Naive B cell (primary cell): ENCODE data around the gene TPCN2. TPM values are rescaled to one million over a fixed set of nuclear protein-coding genes. Genes with fewer than 3 reads are reported as not detected.

ENCODE experiments used
- ATAC-seq, 2 donors: fragments of 150-1000 bp; cut with Tn5 transposase; 2 replicates each; pipeline ENCODE4 v1.10.0; 2021; ENCODE audit warnings: low read depth in 2 of 2, mild to moderate bottlenecking in 2 of 2, moderate library complexity in 2 of 2
- DNase-seq: peaks from one replicate; pipeline ENCODE4 v3.0.0; 2022
- H3K27ac Mint-ChIP-seq, 6 donors: one replicate each; pipeline ENCODE4 v1.8.0; 2020 to 2022; ENCODE audit warnings: mild to moderate bottlenecking in 6 of 6, mixed read lengths in 6 of 6, moderate library complexity in 5 of 6, inconsistent platforms in 2 of 6
- H3K27me3 Mint-ChIP-seq, 3 donors: one replicate each; pipeline ENCODE4 v1.8.0; 2021 to 2022; ENCODE audit warnings: mixed read lengths in 3 of 3, mild to moderate bottlenecking in 1 of 3
- H3K36me3 Mint-ChIP-seq, 2 donors: one replicate each; pipeline ENCODE4 v1.8.0; 2020 to 2022; ENCODE audit warnings: mixed read lengths in 2 of 2, inconsistent platforms in 1 of 2, mild to moderate bottlenecking in 1 of 2
- H3K4me1 Mint-ChIP-seq, 3 donors: one replicate each; pipeline ENCODE4 v1.8.0; 2020 to 2022; ENCODE audit warnings: mixed read lengths in 3 of 3, inconsistent platforms in 1 of 3, mild to moderate bottlenecking in 1 of 3, moderate library complexity in 1 of 3
- H3K4me3 Mint-ChIP-seq, 8 donors: one replicate each; pipeline ENCODE4 v1.8.0; 2020 to 2022; ENCODE audit warnings: mild to moderate bottlenecking in 8 of 8, mixed read lengths in 8 of 8, moderate library complexity in 8 of 8, inconsistent platforms in 2 of 8
- H3K9me3 Mint-ChIP-seq, 7 donors: one replicate each; pipeline ENCODE4 v1.8.0; 2020 to 2022; ENCODE audit warnings: mixed read lengths in 7 of 7, mild to moderate bottlenecking in 5 of 7, inconsistent platforms in 2 of 7, moderate library complexity in 1 of 7
- polyA plus RNA-seq, 6 donors: library from polyadenylated mRNA; unstranded; fragments of 300-500 nt; fragmentation: Illumina TruSeq; gene quantifications; one replicate each; pipeline ENCODE4 v1.2.3, GENCODE V29; 2021; ENCODE audit warnings: low read depth in 6 of 6

Gene TPCN2
- polyA plus RNA-seq, 6 donors from 2014 or later = 4.8 to 12.5 (median 6.9) TPM

GRCh38 chr11:69159150-69159852 is 110.6 kb downstream of the TPCN2 start:
- H3K4me3 Mint-ChIP-seq = no peak overlapping the region
- DNase-seq (no peak), ATAC-seq (no peak)
- peaks cover 4 to 8% of the 10 kb centered on the region in 2 donors for H3K36me3 Mint-ChIP-seq
- H3K4me1 Mint-ChIP-seq = peaks cover 0 to 3% (median 0%) of the 10 kb centered on the region in 3 donors
- H3K9me3 Mint-ChIP-seq = peaks cover 0 to 20% (median 10%) of the 10 kb centered on the region in 7 donors
- no peak overlapping the region for H3K27ac Mint-ChIP-seq
- H3K27me3 Mint-ChIP-seq = peaks cover 16 to 21% (median 18%) of the 10 kb centered on the region in 3 donors

DNA sequence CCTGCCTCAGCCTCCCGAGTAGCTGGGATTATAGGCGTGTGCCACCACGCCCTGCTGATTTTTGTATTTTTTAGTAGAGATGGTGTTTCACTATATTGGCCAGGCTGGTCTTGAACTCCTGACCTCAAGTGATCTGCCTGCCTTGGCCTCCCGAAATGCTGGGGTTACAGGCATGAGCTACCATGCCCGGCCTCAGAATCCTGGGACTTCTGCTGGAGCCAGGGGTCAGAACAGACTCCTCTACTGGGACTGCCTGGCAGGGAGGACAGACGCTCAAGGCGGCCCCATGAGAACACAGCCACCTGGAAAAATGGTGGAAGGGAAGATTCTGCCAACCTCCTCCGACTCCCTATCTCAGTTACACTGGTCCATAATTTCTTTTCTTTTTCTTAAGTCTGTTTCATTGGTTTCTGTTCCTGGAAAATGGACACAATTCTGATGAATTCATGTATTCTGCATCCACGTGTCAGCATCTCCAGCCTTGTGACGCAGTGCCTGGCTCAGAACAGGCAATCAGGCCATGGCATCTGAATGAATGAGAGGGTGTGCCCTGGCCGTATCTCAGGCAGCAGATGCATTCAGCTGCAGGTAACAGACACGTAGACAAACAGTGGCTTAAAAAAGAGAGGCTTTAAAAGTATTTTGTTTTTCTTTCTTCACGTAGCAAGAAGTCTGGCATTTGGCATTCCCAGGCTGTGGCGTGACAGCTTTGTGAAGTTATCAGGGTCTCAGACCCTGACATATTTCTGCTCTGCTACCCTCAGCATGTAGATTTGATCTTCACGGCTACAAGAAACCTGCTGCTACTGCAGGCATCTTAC is 111.8 kb downstream of the TPCN2 start:
- Mint-ChIP-seq H3K4me1 (peaks cover 0 to 3% (median 2%) of the 10 kb centered on the region in 3 donors), H3K9me3 (peaks cover 2 to 22% (median 11%) of the 10 kb centered on the region in 7 donors)

GRCh38 chr11:69161117-69161407 is 112.3 kb downstream of the TPCN2 start:
- DNase-seq (no peak), ATAC-seq (no peak)
- H3K27ac Mint-ChIP-seq = no peak overlapping the region
- H3K4me3 Mint-ChIP-seq = no peak overlapping the region
- H3K27me3 Mint-ChIP-seq = peaks cover 21 to 33% (median 25%) of the 10 kb centered on the region in 3 donors
- peaks cover 0 to 3% (median 0%) of the 10 kb centered on the region in 3 donors for H3K4me1 Mint-ChIP-seq
- H3K36me3 Mint-ChIP-seq = peaks cover 4 to 15% of the 10 kb centered on the region in 2 donors
- peaks cover 2 to 22% (median 11%) of the 10 kb centered on the region in 7 donors for H3K9me3 Mint-ChIP-seq

More for the DNA sequence above, 111.8 kb downstream of the TPCN2 start:
- H3K27me3 Mint-ChIP-seq = peaks cover 21 to 30% (median 23%) of the 10 kb centered on the region in 3 donors
- no peak overlapping the region for H3K4me3 Mint-ChIP-seq
- DNase-seq (no peak), ATAC-seq (no peak)
- H3K36me3 Mint-ChIP-seq = peaks cover 4 to 13% of the 10 kb centered on the region in 2 donors
- peak overlapping the region in 1 of 6 donors; percentile 57 for H3K27ac Mint-ChIP-seq

- DNase-seq = no peak
Observed at GRCh38 chr11:69162505-69162904, 113.8 kb downstream of the TPCN2 start.

GRCh38 chr11:69163842-69164241 is 115.1 kb downstream of the TPCN2 start:
- Mint-ChIP-seq H3K36me3 (peaks cover 4 to 15% of the 10 kb centered on the region in 2 donors), H3K4me3 (no peak overlapping the region), H3K4me1 (peaks cover 0 to 8% (median 3%) of the 10 kb centered on the region in 3 donors), H3K27me3 (peaks cover 31 to 35% (median 33%) of the 10 kb centered on the region in 3 donors), H3K9me3 (peaks cover 2 to 22% (median 11%) of the 10 kb centered on the region in 7 donors), H3K27ac (peak overlapping the region in 1 of 6 donors; percentile 40)
- ATAC-seq = no peak
- DNase-seq = no peak

More at GRCh38 chr11:69162505-69162904, 113.8 kb downstream of the TPCN2 start:
- Mint-ChIP-seq H3K36me3 (peaks cover 4 to 15% of the 10 kb centered on the region in 2 donors), H3K27me3 (peaks cover 29 to 33% (median 29%) of the 10 kb centered on the region in 3 donors), H3K4me1 (peaks cover 0 to 8% (median 3%) of the 10 kb centered on the region in 3 donors), H3K9me3 (peaks cover 2 to 22% (median 11%) of the 10 kb centered on the region in 7 donors), H3K27ac (no peak overlapping the region), H3K4me3 (no peak overlapping the region)
- no peak for ATAC-seq

DNA sequence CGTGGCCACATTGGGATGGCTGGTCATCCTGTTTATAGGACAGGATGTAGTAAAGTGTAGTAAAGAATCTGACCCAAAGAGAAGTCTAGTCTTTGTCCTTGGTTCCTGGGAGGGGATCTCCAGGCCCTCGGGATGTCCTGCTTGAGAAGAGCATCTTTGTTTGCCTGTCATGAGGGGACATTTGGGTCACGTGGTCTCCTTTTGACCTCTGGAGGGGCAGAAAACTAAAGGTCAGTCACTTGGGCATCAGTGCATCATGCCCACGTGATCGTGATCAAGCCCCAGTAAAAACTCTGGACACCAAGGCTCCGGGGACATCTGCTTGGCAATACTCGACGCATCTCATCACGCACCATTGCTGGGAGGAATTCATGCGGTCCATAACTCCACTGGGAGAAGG is 116.1 kb downstream of the TPCN2 start:
- H3K27me3 Mint-ChIP-seq = peaks cover 33 to 38% (median 35%) of the 10 kb centered on the region in 3 donors
- H3K4me3 Mint-ChIP-seq = no peak overlapping the region
- peaks cover 2 to 22% (median 11%) of the 10 kb centered on the region in 7 donors for H3K9me3 Mint-ChIP-seq
- DNase-seq (no peak), ATAC-seq (no peak)
- H3K27ac Mint-ChIP-seq = no peak overlapping the region
- H3K4me1 Mint-ChIP-seq = peaks cover 0 to 8% (median 3%) of the 10 kb centered on the region in 3 donors
- peaks cover 4 to 15% of the 10 kb centered on the region in 2 donors for H3K36me3 Mint-ChIP-seq

DNA sequence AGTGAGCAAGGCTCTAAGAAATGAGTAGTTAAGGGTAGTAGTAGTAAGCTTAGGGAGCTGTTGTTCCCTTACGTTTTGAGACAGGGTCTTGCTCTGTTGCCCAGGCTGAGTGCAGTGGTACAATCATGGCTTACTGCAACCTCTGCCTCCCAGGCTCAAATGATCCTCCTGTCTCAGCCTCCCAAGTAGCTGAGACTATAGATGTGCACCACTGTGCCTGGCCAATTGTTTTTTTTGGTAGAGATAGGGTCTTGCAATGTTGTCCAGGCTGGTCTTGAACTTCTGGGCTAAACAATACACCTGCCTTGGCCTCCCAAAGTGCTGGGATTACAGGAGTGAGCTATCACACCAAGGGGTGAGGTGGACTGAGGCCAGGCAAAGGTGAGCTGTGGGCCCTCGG is 117.0 kb downstream of the TPCN2 start:
- Mint-ChIP-seq H3K9me3 (peaks cover 4 to 22% (median 11%) of the 10 kb centered on the region in 7 donors), H3K4me1 (peaks cover 0 to 8% (median 3%) of the 10 kb centered on the region in 3 donors), H3K27ac (no peak overlapping the region), H3K27me3 (peaks cover 32 to 39% (median 35%) of the 10 kb centered on the region in 3 donors), H3K36me3 (peaks cover 4 to 15% of the 10 kb centered on the region in 2 donors), H3K4me3 (no peak overlapping the region)
- no peak for DNase-seq
- ATAC-seq = no peak

DNA sequence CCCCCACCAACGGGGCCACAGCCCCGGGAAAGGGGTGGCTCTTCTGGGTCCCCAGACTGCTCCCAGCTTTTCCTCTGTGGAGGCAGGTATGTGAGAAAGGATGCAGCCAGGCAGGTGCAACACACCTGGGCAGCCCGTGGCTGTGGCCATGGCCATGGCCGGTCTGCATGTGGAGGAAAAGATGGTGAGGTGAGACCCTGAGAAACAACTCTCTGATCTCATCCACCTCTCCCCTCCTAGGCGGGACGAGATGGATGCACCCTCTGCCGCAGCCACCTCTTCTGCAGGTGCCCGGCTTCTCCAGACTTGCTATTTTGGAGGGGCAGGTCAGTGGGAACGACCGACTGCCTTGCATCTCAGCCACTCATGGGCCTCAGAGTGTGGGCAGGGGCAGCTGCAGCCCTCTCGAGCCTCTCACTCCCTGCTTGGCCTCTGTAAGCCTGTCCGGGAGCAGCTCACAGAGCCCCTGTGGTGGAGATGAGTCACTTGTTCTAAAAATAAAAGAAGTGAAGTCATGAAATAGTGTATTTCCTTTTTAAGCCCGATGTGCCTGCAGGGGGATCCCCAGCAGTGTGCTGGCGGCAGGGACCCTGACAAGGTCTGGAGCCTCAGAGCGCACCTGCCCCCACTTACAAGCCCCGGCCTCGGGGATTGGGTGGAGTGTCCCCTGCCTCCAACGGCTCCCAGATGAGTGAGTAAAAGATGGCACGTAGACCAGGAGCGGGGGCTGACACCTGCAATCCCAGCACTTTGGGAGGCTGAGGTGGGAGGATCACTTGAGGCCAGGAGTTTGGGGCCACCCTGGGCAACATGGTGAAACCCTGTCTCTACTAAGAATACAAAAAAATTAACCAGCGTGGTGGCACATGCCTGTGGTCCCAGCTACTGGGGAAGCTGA is 117.7 kb downstream of the TPCN2 start:
- peaks cover 4 to 15% of the 10 kb centered on the region in 2 donors for H3K36me3 Mint-ChIP-seq
- peak; percentile 39 to 66 for ATAC-seq
- H3K4me3 Mint-ChIP-seq = no peak overlapping the region
- H3K4me1 Mint-ChIP-seq = peaks cover 0 to 8% (median 3%) of the 10 kb centered on the region in 3 donors
- DNase-seq = no peak
- H3K27ac Mint-ChIP-seq = peak overlapping the region in 2 of 6 donors; percentile 28 to 83
- H3K9me3 Mint-ChIP-seq = peaks cover 5 to 22% (median 11%) of the 10 kb centered on the region in 7 donors
- peaks cover 25 to 39% (median 32%) of the 10 kb centered on the region in 3 donors for H3K27me3 Mint-ChIP-seq

DNA sequence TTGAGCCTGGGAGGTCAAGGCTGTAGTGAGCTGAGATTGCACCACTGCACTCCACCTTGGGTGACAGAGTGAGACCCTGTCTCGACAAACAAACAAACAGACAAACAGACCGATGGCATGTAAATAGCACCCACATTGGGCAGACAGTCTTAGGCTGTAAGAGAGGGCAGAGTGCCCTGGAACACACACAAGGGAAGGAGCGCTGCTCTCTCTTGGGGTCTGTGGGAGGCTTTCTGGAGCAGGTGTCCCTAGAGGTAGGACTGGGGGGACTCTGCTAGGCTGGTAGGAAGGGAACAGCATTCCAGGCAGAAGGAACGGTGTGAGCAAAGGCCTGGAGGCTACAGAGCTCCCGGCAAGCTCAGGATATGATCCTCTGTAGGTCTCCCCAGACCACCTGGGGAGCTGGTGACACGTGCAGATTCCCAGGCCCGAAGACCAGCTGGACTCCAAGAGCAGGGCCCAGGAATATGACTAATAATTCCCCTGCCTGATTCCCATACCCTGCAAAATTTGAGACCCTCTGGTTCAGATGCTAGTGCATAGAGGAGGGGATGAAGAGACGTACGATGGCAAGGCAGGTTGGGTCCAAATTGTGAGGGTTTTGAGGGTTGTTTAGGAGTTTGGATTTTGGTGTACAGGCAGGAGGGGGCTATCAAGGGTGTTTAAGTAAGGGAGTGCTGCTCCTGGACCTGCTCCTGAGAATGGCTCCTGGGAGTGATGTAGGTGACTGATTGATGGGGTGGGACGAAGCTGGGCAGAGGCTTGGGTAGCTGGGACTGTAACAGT is 118.6 kb downstream of the TPCN2 start:
- Mint-ChIP-seq H3K27ac (peak overlapping the region in 3 of 6 donors; percentile 2 to 79 (median 5)), H3K4me3 (no peak overlapping the region)
- ATAC-seq = no peak

DNA sequence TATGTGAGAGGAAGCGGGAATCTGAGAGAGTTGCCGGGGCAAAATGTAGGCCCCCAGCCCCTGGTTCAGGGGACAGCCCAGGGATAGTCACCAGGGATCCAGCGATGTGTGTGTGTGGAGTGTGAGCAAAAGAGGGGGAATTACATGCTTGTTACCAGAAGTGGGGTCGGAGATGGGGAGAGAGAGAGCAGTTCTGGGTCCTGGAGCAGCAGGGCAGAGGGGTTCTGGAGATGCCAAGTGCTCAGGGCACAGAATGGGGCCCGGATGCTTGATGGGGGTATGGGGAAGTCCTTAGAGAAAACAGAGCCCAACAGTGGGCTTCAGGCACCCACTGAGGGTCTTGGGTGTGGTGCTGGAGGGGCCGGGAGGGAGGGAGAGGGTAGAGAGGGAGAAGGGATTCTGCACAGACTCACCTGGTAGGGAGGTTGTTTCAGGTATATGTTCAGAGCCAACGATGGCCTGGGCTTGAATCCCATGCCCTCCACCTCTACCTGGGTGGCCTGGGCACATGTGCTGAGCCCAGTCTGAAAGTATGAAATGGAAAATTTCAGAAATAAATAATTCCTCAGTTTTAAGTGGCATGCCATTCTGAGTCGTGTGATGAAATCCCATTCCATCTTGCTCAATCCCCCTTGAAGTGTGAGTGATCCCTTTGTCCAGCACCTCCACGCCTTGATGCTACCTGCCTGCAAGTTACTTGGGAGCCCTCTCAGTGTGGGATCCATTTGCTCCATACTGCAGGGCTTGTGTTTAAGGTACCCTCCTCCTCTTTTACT is 119.4 kb downstream of the TPCN2 start:
- Mint-ChIP-seq H3K27ac (peak overlapping the region in 2 of 6 donors; percentile 5 to 79), H3K27me3 (peaks cover 21 to 39% (median 28%) of the 10 kb centered on the region in 3 donors), H3K9me3 (peaks cover 5 to 14% (median 6%) of the 10 kb centered on the region in 7 donors), H3K36me3 (peaks cover 2 to 15% of the 10 kb centered on the region in 2 donors), H3K4me1 (peaks cover 0 to 8% (median 3%) of the 10 kb centered on the region in 3 donors), H3K4me3 (no peak overlapping the region)
- DNase-seq = no peak
- ATAC-seq = no peak

More for the DNA sequence above, 118.6 kb downstream of the TPCN2 start:
- DNase-seq = no peak
- Mint-ChIP-seq H3K4me1 (peaks cover 0 to 8% (median 3%) of the 10 kb centered on the region in 3 donors), H3K27me3 (peaks cover 21 to 39% (median 28%) of the 10 kb centered on the region in 3 donors), H3K9me3 (peaks cover 5 to 22% (median 11%) of the 10 kb centered on the region in 7 donors), H3K36me3 (peaks cover 4 to 15% of the 10 kb centered on the region in 2 donors)

- peaks cover 0 to 8% (median 3%) of the 10 kb centered on the region in 3 donors for H3K4me1 Mint-ChIP-seq
Observed at GRCh38 chr11:69169479-69169878, 120.7 kb downstream of the TPCN2 start.

More at GRCh38 chr11:69169479-69169878, 120.7 kb downstream of the TPCN2 start:
- Mint-ChIP-seq H3K27me3 (peaks cover 17 to 31% (median 20%) of the 10 kb centered on the region in 3 donors), H3K36me3 (peaks cover 0 to 7% of the 10 kb centered on the region in 2 donors), H3K4me3 (no peak overlapping the region), H3K9me3 (peaks cover 0 to 8% (median 3%) of the 10 kb centered on the region in 7 donors), H3K27ac (peak overlapping the region in 1 of 6 donors; percentile 31)
- no peak for DNase-seq
- no peak for ATAC-seq
